Fibroblast of pulmonary artery (primary cell): Measurements from ENCODE around the gene MLST8.

Source experiments
- DNase-seq: peaks from one replicate; pipeline ENCODE4 v3.0.0-alpha.2; 2010; ENCODE audit warnings: low read depth
- H3K4me3 ChIP-seq: replicated peaks from 2 replicates; pipeline ENCODE4 v1.5.1; 2011; ENCODE audit warnings: low read depth, mild to moderate bottlenecking, control low read depth, low read length, moderate library complexity
- TF ChIP-seq, protein P1 (sequence below): IDR thresholded peaks from 2 replicates; pipeline ENCODE4 v1.5.1; 2011; ENCODE audit warnings: mild to moderate bottlenecking, control low read depth, low read length, inconsistent platforms; ENCODE audit errors: missing control alignments

Gene MLST8, protein sequence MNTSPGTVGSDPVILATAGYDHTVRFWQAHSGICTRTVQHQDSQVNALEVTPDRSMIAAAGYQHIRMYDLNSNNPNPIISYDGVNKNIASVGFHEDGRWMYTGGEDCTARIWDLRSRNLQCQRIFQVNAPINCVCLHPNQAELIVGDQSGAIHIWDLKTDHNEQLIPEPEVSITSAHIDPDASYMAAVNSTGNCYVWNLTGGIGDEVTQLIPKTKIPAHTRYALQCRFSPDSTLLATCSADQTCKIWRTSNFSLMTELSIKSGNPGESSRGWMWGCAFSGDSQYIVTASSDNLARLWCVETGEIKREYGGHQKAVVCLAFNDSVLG

DNA sequence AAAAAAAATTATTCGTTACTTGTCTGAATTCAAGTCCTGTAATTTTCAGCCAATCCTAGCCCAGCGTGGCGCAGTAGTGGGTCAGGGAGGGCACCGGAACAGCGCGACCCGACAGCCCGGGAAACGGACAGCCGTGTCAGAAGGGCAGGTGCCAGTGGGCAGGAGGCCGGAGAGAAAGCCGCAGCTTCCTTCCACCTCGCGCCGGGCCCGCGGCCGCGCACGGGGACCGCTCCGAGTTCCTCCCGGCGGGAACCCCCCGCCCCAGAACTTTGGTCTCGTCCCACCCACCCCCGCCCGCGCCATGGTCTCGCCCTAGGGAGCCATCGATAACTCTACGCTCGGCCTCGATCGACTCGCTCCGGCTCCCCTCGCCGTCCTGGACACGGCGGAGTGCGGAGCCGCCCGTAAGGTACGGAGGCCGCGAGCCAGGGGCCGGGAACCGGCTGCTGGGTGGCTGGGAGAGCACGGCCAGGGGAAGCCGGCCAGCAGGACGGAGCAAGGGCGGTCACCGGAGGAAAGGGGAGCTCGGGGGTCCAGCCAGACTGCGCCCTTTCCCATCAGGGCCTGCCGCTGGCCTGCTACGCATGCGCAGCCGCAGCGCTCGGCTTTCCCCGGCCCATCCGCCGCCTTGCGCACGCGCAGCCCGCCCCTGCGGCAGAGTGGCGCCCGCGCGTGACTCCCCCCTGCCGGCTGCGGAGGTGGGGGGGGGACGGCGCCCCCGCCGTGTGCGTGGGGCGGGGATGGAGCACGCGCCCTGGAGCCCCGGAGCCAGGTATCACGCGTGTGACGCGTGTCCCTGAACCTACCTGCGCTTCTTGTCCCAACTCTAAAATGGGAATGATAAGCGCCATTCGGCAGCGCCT, at the start of gene MLST8:
TSS of gene MLST8 (plus strand) at position 351 of the 863 bp plus-strand sequence. CDS start 632 bp downstream, outside the sequence.
- TF ChIP-seq, protein P1, sequence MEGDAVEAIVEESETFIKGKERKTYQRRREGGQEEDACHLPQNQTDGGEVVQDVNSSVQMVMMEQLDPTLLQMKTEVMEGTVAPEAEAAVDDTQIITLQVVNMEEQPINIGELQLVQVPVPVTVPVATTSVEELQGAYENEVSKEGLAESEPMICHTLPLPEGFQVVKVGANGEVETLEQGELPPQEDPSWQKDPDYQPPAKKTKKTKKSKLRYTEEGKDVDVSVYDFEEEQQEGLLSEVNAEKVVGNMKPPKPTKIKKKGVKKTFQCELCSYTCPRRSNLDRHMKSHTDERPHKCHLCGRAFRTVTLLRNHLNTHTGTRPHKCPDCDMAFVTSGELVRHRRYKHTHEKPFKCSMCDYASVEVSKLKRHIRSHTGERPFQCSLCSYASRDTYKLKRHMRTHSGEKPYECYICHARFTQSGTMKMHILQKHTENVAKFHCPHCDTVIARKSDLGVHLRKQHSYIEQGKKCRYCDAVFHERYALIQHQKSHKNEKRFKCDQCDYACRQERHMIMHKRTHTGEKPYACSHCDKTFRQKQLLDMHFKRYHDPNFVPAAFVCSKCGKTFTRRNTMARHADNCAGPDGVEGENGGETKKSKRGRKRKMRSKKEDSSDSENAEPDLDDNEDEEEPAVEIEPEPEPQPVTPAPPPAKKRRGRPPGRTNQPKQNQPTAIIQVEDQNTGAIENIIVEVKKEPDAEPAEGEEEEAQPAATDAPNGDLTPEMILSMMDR, result no peak
- H3K4me3 ChIP-seq, result peak within 1 kb of the TSS; percentile 88
- DNase-seq, result peak; percentile 88

DNA sequence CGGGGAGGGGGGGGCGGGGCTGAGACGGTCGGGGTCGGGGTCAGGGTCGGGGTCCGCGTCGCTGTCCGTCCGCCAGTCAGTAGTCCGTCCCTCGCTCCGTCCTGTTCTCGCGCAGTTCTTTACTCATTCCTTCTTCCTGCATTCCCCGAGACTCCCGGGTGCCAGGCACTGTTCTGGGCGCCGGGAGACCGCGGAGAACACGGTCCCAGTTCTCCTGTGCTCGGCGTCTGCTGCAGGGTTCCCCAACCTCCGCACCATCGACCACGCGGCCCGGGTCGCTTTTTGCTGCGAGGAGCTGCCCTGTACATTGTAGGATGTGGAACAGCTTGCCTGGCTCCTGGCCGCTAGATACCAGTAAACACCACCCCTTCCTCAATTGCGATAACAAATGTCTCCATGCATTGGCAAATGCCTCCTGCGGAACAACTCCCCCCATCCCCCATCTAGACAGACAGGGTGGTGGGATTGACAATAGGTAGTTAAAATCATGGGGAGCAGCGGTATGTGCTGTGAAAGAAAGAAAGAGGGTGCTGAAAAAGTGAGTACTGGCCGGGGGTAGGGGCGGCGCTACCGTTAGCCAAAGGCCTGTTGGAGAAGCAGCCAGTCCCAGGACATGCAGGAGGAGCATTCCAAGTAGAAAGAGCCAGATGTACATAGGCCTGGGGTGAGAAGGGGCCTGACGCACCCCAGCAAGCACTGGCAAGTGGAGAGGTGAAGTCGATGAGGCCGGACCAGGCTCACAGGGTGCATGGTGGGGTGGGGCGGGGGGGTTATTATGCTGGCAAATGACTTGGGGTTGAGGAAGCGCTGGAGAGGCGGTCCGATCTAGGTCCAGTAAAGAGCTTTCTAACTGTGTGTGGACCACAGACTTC, 49.0 kb upstream of the MLST8 start:
- TF ChIP-seq, protein P1, result no peak
- H3K4me3 ChIP-seq, result peak overlapping the region; percentile 91
- DNase-seq, result peak; percentile 65

DNA sequence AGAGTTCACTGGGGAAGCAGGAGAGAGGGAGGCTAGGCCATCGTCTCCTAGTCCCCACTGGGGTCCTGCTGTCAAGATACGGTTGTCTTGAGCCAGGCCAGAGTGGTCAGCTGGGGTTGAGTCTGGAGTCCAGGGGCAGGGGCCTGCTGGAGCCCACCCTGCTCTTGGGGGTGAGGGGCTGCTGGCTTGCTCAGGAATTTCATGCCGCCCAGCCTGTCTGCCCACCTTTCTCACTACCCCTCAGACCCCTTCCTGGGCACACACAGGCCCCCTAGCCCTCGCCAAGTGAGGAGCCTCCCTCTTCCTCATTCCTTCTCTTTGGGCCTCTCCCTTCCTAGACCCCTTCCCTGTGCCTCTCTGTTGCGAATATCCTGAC, 48.4 kb upstream of the MLST8 start:
- peak overlapping the region; percentile 91 for H3K4me3 ChIP-seq
- TF ChIP-seq, protein P1, result no peak
- no peak for DNase-seq

DNA sequence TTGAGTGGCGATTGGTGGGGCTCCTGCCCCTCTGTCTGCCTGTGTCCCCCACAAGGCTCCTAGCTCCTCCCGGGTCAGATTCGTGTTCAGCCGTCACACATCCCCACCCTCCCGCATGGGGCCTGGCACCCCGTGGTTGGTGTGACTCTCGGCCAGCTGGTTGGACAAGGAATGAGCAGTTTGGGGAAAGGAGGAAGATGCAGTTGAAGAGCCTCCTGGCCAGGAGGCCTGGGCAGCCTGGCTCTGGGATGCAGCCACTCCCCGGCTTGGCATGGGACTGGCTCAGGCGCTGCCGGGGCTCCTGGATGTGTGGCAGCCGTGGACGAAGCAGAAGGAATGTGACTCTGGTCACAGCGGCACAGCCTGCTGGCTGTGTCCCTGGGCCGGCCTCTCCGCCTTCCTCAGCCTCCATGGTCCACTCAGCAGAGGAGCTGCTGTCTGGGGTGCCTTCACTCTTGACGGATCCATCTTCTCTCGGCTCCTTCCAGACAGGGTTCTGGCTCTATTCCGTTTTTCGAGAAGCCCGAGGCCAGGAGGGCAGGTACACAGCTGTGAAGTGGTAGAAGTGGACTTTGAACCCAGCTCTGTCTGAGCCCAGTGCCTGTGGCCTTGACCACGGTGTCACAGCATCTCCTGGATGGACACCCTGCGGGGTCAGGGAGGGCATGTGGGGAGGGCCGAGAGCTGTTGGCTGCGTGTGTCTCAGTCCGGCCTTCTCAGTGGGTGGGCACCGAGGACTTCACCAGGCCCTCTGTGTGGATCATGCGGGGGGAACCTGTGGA, 47.6 kb upstream of the MLST8 start:
- peak overlapping the region; percentile 91 for H3K4me3 ChIP-seq
- DNase-seq, result no peak
- TF ChIP-seq, protein P1, result no peak

DNA sequence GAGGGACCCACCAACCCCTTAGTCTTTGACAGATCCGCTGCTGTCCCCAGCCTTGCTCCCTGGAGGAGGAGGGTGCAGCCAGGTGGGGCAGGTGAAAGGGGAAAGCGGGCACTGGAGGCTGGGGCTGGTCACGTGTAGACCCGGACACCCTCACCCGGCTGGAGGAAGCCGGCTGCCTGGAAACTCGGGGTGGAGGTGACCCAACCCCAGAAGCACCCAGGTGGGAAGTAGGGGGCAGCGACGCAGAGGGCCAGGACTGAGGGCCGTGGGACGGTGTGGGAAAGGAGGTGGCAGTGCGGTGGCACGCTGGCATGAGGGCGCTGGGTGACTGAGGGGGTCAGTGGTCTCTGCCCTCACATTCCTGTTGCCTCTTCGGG, 47.0 kb upstream of the MLST8 start:
- TF ChIP-seq, protein P1, result no peak
- DNase-seq, result no peak
- no peak overlapping the region for H3K4me3 ChIP-seq
